GM18951 (cell line): ENCODE data around the gene IL21R.

Experiments used
- POLR2A ChIP-seq: IDR thresholded peaks from 4 replicates; pipeline ENCODE4 v1.6.1; 2011; ENCODE audit warnings: mild to moderate bottlenecking; ENCODE audit not compliant: insufficient read length, insufficient read depth; ENCODE audit errors: extremely low read depth
- in situ Hi-C: fragments of 300-500 bp; cut with MboI; formaldehyde crosslinking; loops from one replicate; pipeline ENCODE4 v1.12.0; 2022; ENCODE audit warnings: low sequenced_read_pairs, mixed read lengths, inconsistent platforms; ENCODE audit not compliant: unreplicated experiment

IL21R gene

GRCh38 chr16:27498031-27498825 lies 96.3 kb downstream of the IL21R start:
- TF ChIP-seq POLR2A, result no peak
- in situ Hi-C loops, result no loop called here

DNA sequence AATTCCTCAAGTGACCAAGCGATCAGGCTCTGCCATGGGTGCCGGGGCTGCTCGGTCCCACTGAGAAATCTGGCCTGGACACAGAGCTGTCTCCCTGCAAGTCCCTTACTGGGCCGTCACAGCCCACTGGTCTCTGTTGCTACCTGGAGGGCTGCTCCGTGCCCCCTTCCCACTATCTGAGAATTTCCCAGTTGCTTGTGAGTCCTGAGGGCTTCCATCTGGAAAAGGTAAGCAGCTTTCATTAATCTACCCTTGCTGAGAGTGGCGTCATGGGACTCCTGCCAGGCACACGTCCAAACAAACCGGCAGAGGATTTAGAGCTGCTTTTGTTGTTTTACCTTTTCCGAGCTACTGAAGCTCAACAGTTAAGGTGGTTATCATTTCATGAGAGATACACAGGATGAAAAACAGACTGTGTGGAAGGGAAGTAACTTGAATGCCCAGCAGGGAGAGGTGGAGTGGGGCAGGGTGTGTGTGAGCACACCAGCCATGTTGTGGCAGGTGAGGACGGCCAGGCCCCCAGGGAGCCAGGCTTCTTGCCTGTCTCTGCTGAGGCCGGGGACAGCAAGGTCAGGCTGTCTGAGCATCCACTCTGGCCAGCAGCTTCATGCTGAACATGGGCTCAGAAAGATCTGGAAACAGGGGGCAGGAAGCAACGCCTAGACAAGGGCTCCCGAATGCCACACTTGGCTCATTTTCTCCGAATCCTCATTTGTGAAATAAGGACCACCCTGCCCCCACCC lies 97.1 kb downstream of the IL21R start:
- no peak for TF ChIP-seq POLR2A
- in situ Hi-C loops, result no loop called here

- in situ Hi-C loops, result no loop called here
- no peak for TF ChIP-seq POLR2A
Measured at GRCh38 chr16:27499659-27500055, 97.7 kb downstream of the IL21R start.

DNA sequence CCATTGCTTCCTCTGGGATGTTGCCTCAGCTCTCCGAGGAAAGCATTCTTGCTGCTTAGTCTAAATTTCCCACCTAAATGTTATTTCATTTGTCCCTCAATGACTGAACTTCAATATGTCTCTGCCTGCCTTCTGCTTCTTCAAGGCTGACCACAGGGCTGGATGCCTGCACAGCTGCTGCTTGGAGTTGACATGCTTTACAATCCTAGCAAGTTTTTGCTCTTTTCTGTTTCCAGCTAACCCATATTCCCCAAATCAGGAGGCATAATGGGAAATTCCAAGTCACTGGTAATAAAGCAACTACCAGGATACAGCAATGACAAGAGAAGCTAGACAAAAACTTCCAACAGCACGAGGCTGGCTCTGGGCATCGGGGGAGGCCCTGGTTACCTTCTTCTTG lies 98.8 kb downstream of the IL21R start:
- in situ Hi-C loops, result no loop called here

More for the DNA sequence above, 98.8 kb downstream of the IL21R start:
- TF ChIP-seq POLR2A, result no peak
